H1 (cell line): ENCODE data around the gene ZNF462. TPM values are rescaled to one million over a fixed set of nuclear protein-coding genes. Genes with fewer than 3 reads are reported as not detected.

ENCODE experiments used
- CTCF ChIA-PET: fragments of 300-600 bp; sonication (Branson Sonifier 250); formaldehyde crosslinking; loops from one replicate; lab custom pipeline; 2021; ENCODE audit not compliant: partially characterized antibody; lab: Charles Lee
- POLR2A ChIA-PET: fragments of 300-600 bp; sonication (Branson Sonifier 250); formaldehyde crosslinking; loops from one replicate; lab custom pipeline; 2021; ENCODE audit warnings: inconsistent platforms; ENCODE audit not compliant: partially characterized antibody; lab: Charles Lee
- DNase-seq, 2 experiments: peaks; one replicate each; pipeline versions ENCODE4 v3.0.0 to v3.0.0-alpha.2; 2010 to 2022; ENCODE audit warnings: low spot score in 2 of 2, low read depth in 1 of 2, mixed read lengths in 1 of 2
- FAIRE-seq: peaks from 2 replicates; lab custom pipeline; 2011; peaks lifted over from hg19 to GRCh38; lab: Jason Lieb, UNC
- H2AFZ ChIP-seq: 2 replicates; pipeline ENCODE4 v1.8.1; 2012; ENCODE audit warnings: low read length, inconsistent platforms
- H2AK5ac ChIP-seq: 2 replicates; pipeline ENCODE4 v1.6.1; 2013; ENCODE audit warnings: low read depth, low read length
- H2BK120ac ChIP-seq: replicated peaks from 2 replicates; pipeline ENCODE3; 2013; ENCODE audit warnings: low read depth, low read length, inconsistent platforms
- H2BK12ac ChIP-seq: 2 replicates; pipeline ENCODE4 v1.6.1; 2013; ENCODE audit warnings: low read depth, low read length
- H2BK15ac ChIP-seq: 2 replicates; pipeline ENCODE4 v1.6.1; 2013; ENCODE audit warnings: low read length
- H2BK20ac ChIP-seq: 2 replicates; pipeline ENCODE4 v1.6.1; 2013; ENCODE audit warnings: low read length
- H2BK5ac ChIP-seq: 2 replicates; pipeline ENCODE4 v1.6.1; 2013; ENCODE audit warnings: low read depth, low read length
- H3K14ac ChIP-seq: 2 replicates; pipeline ENCODE4 v1.6.1; 2013; ENCODE audit warnings: inconsistent platforms; ENCODE audit not compliant: insufficient read length
- H3K18ac ChIP-seq: 2 replicates; pipeline ENCODE4 v1.6.1; 2013; ENCODE audit warnings: low read length; ENCODE audit errors: extremely low read depth
- H3K23ac ChIP-seq: 2 replicates; pipeline ENCODE4 v1.6.1; 2013; ENCODE audit warnings: inconsistent platforms; ENCODE audit not compliant: insufficient read length
- H3K23me2 ChIP-seq: 2 replicates; pipeline ENCODE4 v1.6.1; 2013; ENCODE audit warnings: low read depth, low read length
- H3K27ac ChIP-seq: 2 replicates; pipeline ENCODE4 v1.6.1; 2011; ENCODE audit warnings: low read depth, low read length, inconsistent platforms
- H3K27me3 ChIP-seq, 4 experiments: replicated peaks in 1 of 4; 1 replicate in 1 of 4; 2 replicates in 3 of 4; pipeline versions ENCODE4 v1.6.1 to v1.8.1; 2011 to 2013; ENCODE audit warnings: low read length in 3 of 4, mild to moderate bottlenecking in 3 of 4, inconsistent platforms in 2 of 4, mixed read lengths in 2 of 4, moderate library complexity in 1 of 4; ENCODE audit not compliant: control insufficient read depth in 3 of 4, insufficient read depth in 3 of 4; ENCODE audit errors: extremely low read depth in 1 of 4
- H3K36me3 ChIP-seq, 4 experiments: 2 replicates each; pipeline versions ENCODE4 v1.6.1 to v1.8.1; 2011 to 2013; ENCODE audit warnings: mild to moderate bottlenecking in 4 of 4, low read length in 3 of 4, moderate library complexity in 2 of 4, control low read depth in 1 of 4, inconsistent platforms in 1 of 4; ENCODE audit not compliant: insufficient read depth in 4 of 4, control insufficient read depth in 2 of 4
- H3K4ac ChIP-seq: replicated peaks from 2 replicates; pipeline ENCODE3; 2013; ENCODE audit warnings: low read length, low read depth, mixed read lengths, inconsistent platforms; ENCODE audit not compliant: insufficient read length
- H3K4me1 ChIP-seq, 4 experiments: replicated peaks in 1 of 4; 1 replicate in 1 of 4; 2 replicates in 3 of 4; pipeline versions ENCODE4 v1.6.1 to v1.8.1; 2011 to 2013; ENCODE audit warnings: low read length in 3 of 4, inconsistent platforms in 2 of 4, mixed read lengths in 1 of 4; ENCODE audit not compliant: insufficient read depth in 4 of 4, control insufficient read depth in 3 of 4
- H3K4me2 ChIP-seq, 2 experiments: 2 replicates each; pipeline versions ENCODE4 v1.6.1 to v1.8.1; 2011 to 2013; ENCODE audit warnings: low read depth in 2 of 2, low read length in 2 of 2, control low read depth in 1 of 2, inconsistent platforms in 1 of 2, mild to moderate bottlenecking in 1 of 2; ENCODE audit not compliant: insufficient read depth in 1 of 2
- H3K4me3 ChIP-seq, 4 experiments: fragments of 200-600, 300-600 bp in 1 of 4; sonication (generic), shearing (Covaris generic), sonication (Bioruptor Twin) in 1 of 4; 2 replicates each; pipeline versions ENCODE4 v1.5.1 to v1.8.1; 2011 to 2016; ENCODE audit warnings: low read length in 4 of 4, low read depth in 3 of 4, control low read depth in 2 of 4, inconsistent platforms in 2 of 4, mild to moderate bottlenecking in 2 of 4, mixed read lengths in 1 of 4, moderate library complexity in 1 of 4; ENCODE audit not compliant: insufficient read depth in 2 of 4; ENCODE audit errors: extremely low read depth in 1 of 4
- H3K56ac ChIP-seq: replicated peaks from 2 replicates; pipeline ENCODE3; 2013; ENCODE audit warnings: low read depth, mild to moderate bottlenecking, mixed read lengths, low read length, inconsistent platforms; ENCODE audit not compliant: insufficient read length
- H3K79me1 ChIP-seq: 2 replicates; pipeline ENCODE4 v1.6.1; 2013; ENCODE audit warnings: low read depth, low read length, control low read depth
- H3K79me2 ChIP-seq, 2 experiments: 2 replicates each; pipeline versions ENCODE4 v1.6.1 to v1.8.1; 2012 to 2013; ENCODE audit warnings: low read length in 2 of 2, mild to moderate bottlenecking in 2 of 2, inconsistent platforms in 1 of 2; ENCODE audit not compliant: insufficient read depth in 2 of 2, control insufficient read depth in 1 of 2
- H3K9ac ChIP-seq, 4 experiments: replicated peaks in 1 of 4; 1 replicate in 1 of 4; 2 replicates in 3 of 4; pipeline versions ENCODE4 v1.6.1 to v1.8.1; 2011 to 2013; ENCODE audit warnings: low read depth in 3 of 4, low read length in 3 of 4, control low read depth in 2 of 4, mild to moderate bottlenecking in 2 of 4, moderate library complexity in 2 of 4, inconsistent platforms in 1 of 4; ENCODE audit errors: extremely low read depth in 1 of 4
- H3K9me3 ChIP-seq, 2 experiments: 2 replicates each; pipeline versions ENCODE4 v1.6.1 to v1.8.1; 2012 to 2013; ENCODE audit warnings: mild to moderate bottlenecking in 2 of 2, moderate library complexity in 2 of 2, control low read depth in 1 of 2, inconsistent platforms in 1 of 2, low read depth in 1 of 2, low read length in 1 of 2, mixed read lengths in 1 of 2; ENCODE audit not compliant: insufficient read depth in 2 of 2
- H4K20me1 ChIP-seq, 2 experiments: replicated peaks in 1 of 2; 2 replicates each; pipeline versions ENCODE3 to v1.8.1; 2011 to 2013; ENCODE audit warnings: inconsistent platforms in 2 of 2, low read length in 2 of 2, mild to moderate bottlenecking in 1 of 2; ENCODE audit not compliant: insufficient read depth in 2 of 2, control insufficient read depth in 1 of 2
- H4K5ac ChIP-seq: 2 replicates; pipeline ENCODE4 v1.6.1; 2013; ENCODE audit warnings: low read length, low read depth, mixed read lengths, inconsistent platforms; ENCODE audit not compliant: insufficient read length
- H4K8ac ChIP-seq: 2 replicates; pipeline ENCODE4 v1.8.0; 2013; ENCODE audit warnings: mild to moderate bottlenecking, moderate library complexity, low read length, inconsistent platforms; ENCODE audit not compliant: insufficient read depth; ENCODE audit errors: extremely low read depth
- H4K91ac ChIP-seq: replicated peaks from 2 replicates; pipeline ENCODE3; 2013; ENCODE audit warnings: low read length, mixed read lengths, inconsistent platforms; ENCODE audit not compliant: insufficient read length
- BRCA1 ChIP-seq: IDR thresholded peaks from 2 replicates; pipeline ENCODE4 v1.6.1; 2012; ENCODE audit warnings: low read depth, low read length, improper control_type of control experiment
- CBX5 ChIP-seq: fragments of 300-800, 300-1000 bp; sonication (generic); IDR thresholded peaks from 2 replicates; pipeline ENCODE4 v1.7.1; 2016; ENCODE audit warnings: antibody characterized with exemption, low read length, low read depth
- GABPA ChIP-seq: IDR thresholded peaks from 2 replicates; pipeline ENCODE4 v1.6.1; 2011; ENCODE audit warnings: mild to moderate bottlenecking, low read length, moderate library complexity, borderline replicate concordance; ENCODE audit not compliant: insufficient read depth
- HDAC6 ChIP-seq: IDR thresholded peaks from one replicate; pipeline ENCODE4 v1.7.1; 2012; ENCODE audit warnings: low read depth, mild to moderate bottlenecking, inconsistent platforms, low read length, moderate library complexity
- JUND ChIP-seq: IDR thresholded peaks from 2 replicates; pipeline ENCODE4 v1.6.1; 2011; ENCODE audit warnings: mild to moderate bottlenecking, improper control_type of control experiment, low read length
- NANOG ChIP-seq: IDR thresholded peaks from 2 replicates; pipeline ENCODE4 v1.6.1; 2011; ENCODE audit warnings: low read length, low read depth, mild to moderate bottlenecking, inconsistent platforms; ENCODE audit not compliant: insufficient read depth, poor library complexity, severe bottlenecking
- NRF1 ChIP-seq: IDR thresholded peaks from 2 replicates; pipeline ENCODE4 v1.6.1; 2011; ENCODE audit warnings: mild to moderate bottlenecking, low read depth, low read length, improper control_type of control experiment
- POU5F1 ChIP-seq: IDR thresholded peaks from 2 replicates; pipeline ENCODE4 v1.6.1; 2011; ENCODE audit warnings: low read depth, mild to moderate bottlenecking, low read length, moderate library complexity
- RFX5 ChIP-seq: IDR thresholded peaks from 2 replicates; pipeline ENCODE4 v1.6.1; 2011; ENCODE audit warnings: low read depth, low read length, improper control_type of control experiment, borderline replicate concordance
- SP2 ChIP-seq: IDR thresholded peaks from 2 replicates; pipeline ENCODE4 v1.6.1; 2012; ENCODE audit warnings: mild to moderate bottlenecking, low read length, inconsistent platforms
- SP4 ChIP-seq: IDR thresholded peaks from 2 replicates; pipeline ENCODE4 v1.6.1; 2012; ENCODE audit warnings: low read length, inconsistent platforms
- TAF1 ChIP-seq: IDR thresholded peaks from 2 replicates; pipeline ENCODE4 v1.6.1; 2011; ENCODE audit warnings: mild to moderate bottlenecking, low read depth, low read length
- whole genome bisulfite sequencing, 2 experiments: shearing (Covaris generic) in 1 of 2; methylation state at CpG; one replicate each; pipeline versions ENCODE4 v1.1.6 to v1.1.7; 2013 to 2015; ENCODE audit warnings: low lambda C conversion rate in 2 of 2, mixed read lengths in 2 of 2, inconsistent platforms in 1 of 2, low coverage in 1 of 2, missing lambda C conversion rate in 1 of 2; ENCODE audit not compliant: insufficient replicate concordance in 2 of 2, insufficient coverage in 1 of 2, insufficient read length in 1 of 2; ENCODE audit errors: extremely low coverage in 1 of 2, missing lambda C conversion rate in 1 of 2; 5-methylcytosine and 5-hydroxymethylcytosine counted together
- polyA plus RNA-seq, 7 experiments: library from polyadenylated mRNA; depleted of rRNA in 3 of 7; stranded (reverse) in 5 of 7; unstranded in 2 of 7; fragments of >200 nt in 5 of 7; fragments of 200-250 nt in 2 of 7; gene quantifications; 1 replicate in 5 of 7; 2 replicates in 1 of 7; 4 replicates in 1 of 7; pipeline versions ENCODE4 v1.2.1 to v1.2.3, GENCODE V29; 2011 to 2013; ENCODE audit warnings: missing spikeins in 2 of 7, mixed read lengths in 2 of 7
- total RNA-seq: library from RNA; stranded (reverse); fragmentation: NEBNext Ultra II Directional; extraction: Animal tissue kit (Norgen Biotek cat#: 25700); gene quantifications from 2 replicates; pipeline ENCODE4 v1.2.1, GENCODE V29; 2021

The ZNF462 gene
- total and polyA plus RNA-seq, 2 of the 8 experiments (the other 6 are each of a cell fraction or from before 2014, with no cell fraction given) = 30.0 to 163 TPM

DNA sequence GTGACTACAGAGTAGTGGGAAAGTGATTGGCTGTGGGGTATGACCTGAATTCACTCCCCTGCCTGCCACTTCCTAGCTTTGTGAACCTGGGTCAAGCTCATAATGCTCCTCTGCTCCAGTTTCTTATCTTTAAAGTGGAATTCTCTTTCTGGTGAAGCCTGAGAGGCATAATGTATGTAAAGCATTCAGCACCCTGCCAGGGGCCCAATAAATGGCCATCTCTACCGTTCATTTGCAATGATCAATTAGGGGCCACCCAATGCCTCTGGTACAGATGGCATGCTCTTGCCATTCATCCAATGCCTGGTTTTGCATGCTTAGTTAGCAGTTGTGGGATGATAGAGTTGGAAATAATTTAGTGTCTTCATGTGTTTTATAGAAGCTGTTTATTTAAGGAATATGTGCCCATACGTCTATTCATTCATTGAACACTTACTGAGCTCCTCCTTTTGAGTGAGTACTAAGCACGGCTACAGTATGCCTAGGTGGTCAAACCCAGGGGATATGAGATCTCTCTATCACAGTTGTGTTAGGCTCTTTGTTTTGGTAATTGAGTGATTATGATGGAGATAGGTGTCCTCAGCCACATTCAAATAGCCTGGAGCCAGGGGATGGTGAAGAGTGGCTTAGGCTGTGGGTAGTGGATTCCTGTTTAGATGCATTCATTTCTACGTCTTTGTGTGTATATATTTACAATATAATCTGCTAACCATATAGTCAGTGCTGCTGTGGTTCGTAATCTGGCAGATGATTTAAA lies 15.3 kb downstream of the ZNF462 start:
- Histone ChIP-seq H3K36me3 (peaks cover 0 to 14% (median 4%) of the 10 kb centered on the region in 4 experiments; a peak in 2 of 8 replicates), H2BK20ac (peak overlapping the region; percentile 88), H3K56ac (no peak overlapping the region), H2BK120ac (no peak overlapping the region), H2AFZ (no peak overlapping the region), H3K23me2 (peaks cover 5% of the 10 kb centered on the region; the same call in 1 of the 2 replicates), H3K79me1 (peaks cover 5% of the 10 kb centered on the region; the same call in 1 of the 2 replicates), H3K4me1 (peaks cover 20 to 45% (median 35%) of the 10 kb centered on the region in 4 experiments), H3K79me2 (peaks cover 61 to 100% of the 10 kb centered on the region in 2 experiments), H3K18ac (peak overlapping the region; percentile 56; the same call in 1 of the 2 replicates), H3K4ac (no peak overlapping the region), H3K27me3 (no peaks in the 10 kb centered on the region), H4K8ac (no peak overlapping the region), H3K27ac (no peak overlapping the region; the same call in 1 of the 2 replicates), H3K23ac (no peak overlapping the region), H4K5ac (peak overlapping the region; percentile 56), H3K4me2 (peak overlapping the region; percentile 69 to 86), H2BK12ac (peak overlapping the region; percentile 40; the same call in 1 of the 2 replicates), H4K20me1 (peaks cover 18 to 26% of the 10 kb centered on the region in 2 experiments), H3K9me3 (no peaks in the 10 kb centered on the region), H3K9ac (no peak overlapping the region), H3K4me3 (peak overlapping the region in 3 of 4 experiments; percentile 24 to 49 (median 35); a peak in 5 of 8 replicates), H4K91ac (peak overlapping the region; percentile 12), H2BK5ac (peak overlapping the region; percentile 79; the same call in 1 of the 2 replicates), H2AK5ac (no peak overlapping the region), H2BK15ac (0 out of 2 replicates have a peak overlapping the region, but pooled peaks have one; percentile 50), H3K14ac (no peak overlapping the region)
- peak; percentile 92 for FAIRE-seq
- 6% methylated on average over 5 of the region's 5 CpGs; no CpG with 5 or more reads in 1 of the 2 experiments for WGBS, 2 experiments
- ChIA-PET POLR2A (interaction anchor here (0.7 to 5.1 kb wide), 10 partner anchors 9 to 411 kb away, joined by 3 to 64 read pairs (median 4); partner anchors contain the start of gene ZNF462), CTCF (interaction anchor here (0.7 to 1.1 kb wide), 2 partner anchors 42 to 54 kb away, joined by 3 read pairs; no protein-coding TSS in a partner anchor)
- no peak for DNase-seq
- TF ChIP-seq POU5F1 = peak; percentile 84; the same call in 1 of the 2 replicates
- no peak for TF ChIP-seq SP2
- no peak for TF ChIP-seq GABPA
- peak; percentile 92 for TF ChIP-seq NANOG
- no peak for TF ChIP-seq NRF1
- TF ChIP-seq RFX5 = no peak
- TF ChIP-seq TAF1 = 0 out of 2 replicates have a peak, but pooled peaks have one; percentile 26
- no peak for TF ChIP-seq CBX5
- TF ChIP-seq JUND = 0 out of 2 replicates have a peak, but pooled peaks have one; percentile 3
- TF ChIP-seq HDAC6 = no peak
- TF ChIP-seq SP4 = no peak
- no peak for TF ChIP-seq BRCA1
